ENCODE results near the gene PDGFC. TPM values are rescaled to one million over a fixed set of nuclear protein-coding genes. Genes with fewer than 3 reads are reported as not detected.

The PDGFC gene
- total and polyA plus RNA-seq, 2 experiments from 2014 or later: 35.5 to 63.3 TPM

DNA sequence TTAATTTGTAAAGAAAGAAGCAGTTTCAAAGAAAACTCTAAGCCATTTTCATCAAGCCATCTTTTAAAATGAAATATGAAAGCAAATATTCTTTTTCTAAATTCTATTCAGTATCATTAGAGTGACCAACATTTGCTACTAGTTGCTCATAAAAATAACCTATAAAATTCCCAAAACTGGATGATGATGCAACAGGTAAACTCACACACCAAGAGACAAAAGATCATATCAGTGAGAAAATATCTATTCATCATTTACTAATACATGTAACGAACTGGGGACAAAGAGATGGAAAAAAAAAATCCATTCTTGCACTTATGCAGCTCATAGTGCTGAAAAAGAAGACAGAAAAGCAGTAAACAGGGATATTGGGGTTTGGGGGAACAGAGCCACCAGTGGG, 48.1 kb downstream of the PDGFC start:
- Histone ChIP-seq H3K36me3 (replicated peaks; ENCODE audit: insufficient read depth, low read depth) (no peaks in the 10 kb centered on the region), H3K4me3 (no peak overlapping the region), H2AFZ (no peak overlapping the region), H3K4me1 (ENCODE audit: insufficient read depth) (no peaks in the 10 kb centered on the region), H3K79me2 (peaks cover 100% of the 10 kb centered on the region), H3K9me2 (replicated peaks; ENCODE audit: insufficient read depth) (no peaks in the 10 kb centered on the region), H3K4me2 (no peak overlapping the region), H3K27ac (no peak overlapping the region), H4K20me1 (ENCODE audit: insufficient read depth, poor library complexity, severe bottlenecking) (no peaks in the 10 kb centered on the region), H3K9me3 (ENCODE audit: low read depth) (no peaks in the 10 kb centered on the region), H3K27me3 (no peaks in the 10 kb centered on the region)
- no peak for DNase-seq (ENCODE audit: low spot score)
- TF ChIP-seq, protein P1, sequence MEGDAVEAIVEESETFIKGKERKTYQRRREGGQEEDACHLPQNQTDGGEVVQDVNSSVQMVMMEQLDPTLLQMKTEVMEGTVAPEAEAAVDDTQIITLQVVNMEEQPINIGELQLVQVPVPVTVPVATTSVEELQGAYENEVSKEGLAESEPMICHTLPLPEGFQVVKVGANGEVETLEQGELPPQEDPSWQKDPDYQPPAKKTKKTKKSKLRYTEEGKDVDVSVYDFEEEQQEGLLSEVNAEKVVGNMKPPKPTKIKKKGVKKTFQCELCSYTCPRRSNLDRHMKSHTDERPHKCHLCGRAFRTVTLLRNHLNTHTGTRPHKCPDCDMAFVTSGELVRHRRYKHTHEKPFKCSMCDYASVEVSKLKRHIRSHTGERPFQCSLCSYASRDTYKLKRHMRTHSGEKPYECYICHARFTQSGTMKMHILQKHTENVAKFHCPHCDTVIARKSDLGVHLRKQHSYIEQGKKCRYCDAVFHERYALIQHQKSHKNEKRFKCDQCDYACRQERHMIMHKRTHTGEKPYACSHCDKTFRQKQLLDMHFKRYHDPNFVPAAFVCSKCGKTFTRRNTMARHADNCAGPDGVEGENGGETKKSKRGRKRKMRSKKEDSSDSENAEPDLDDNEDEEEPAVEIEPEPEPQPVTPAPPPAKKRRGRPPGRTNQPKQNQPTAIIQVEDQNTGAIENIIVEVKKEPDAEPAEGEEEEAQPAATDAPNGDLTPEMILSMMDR (IDR thresholded peaks at IDR 0.05; ENCODE audit: poor library complexity): no peak
- TF ChIP-seq EZH2 (IDR thresholded peaks at IDR 0.05; ENCODE audit: borderline replicate concordance) (no peak), EZH2phosphoT487 (IDR thresholded peaks at IDR 0.05; ENCODE audit: low read depth, severe bottlenecking, unreplicated experiment) (no peak)
- WGBS (ENCODE audit: low lambda C conversion rate, missing lambda C conversion rate): 86% methylated on average over 1 of the region's 1 CpG

DNA sequence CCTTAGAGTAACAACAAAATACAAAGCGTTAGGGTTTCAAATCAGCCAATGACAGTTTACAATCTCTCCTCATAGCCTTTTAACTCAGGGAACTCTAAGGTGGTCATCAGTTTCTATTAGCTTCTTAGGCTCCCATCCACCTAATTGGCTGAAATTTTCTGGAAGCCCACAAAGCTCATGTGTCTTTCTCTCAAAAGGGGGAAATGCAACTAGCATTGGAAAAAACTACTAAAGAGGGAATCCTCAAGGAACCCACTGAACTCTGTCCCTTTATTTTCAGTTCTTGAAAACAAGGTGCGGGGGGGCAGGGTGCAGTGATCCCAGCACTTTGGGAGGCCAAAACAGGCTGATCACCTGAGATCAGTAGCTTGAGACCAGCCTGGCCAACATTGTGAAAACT, 56.4 kb downstream of the PDGFC start:
- DNase-seq (ENCODE audit: low spot score): no peak
- TF ChIP-seq, protein P1 (IDR thresholded peaks at IDR 0.05; ENCODE audit: poor library complexity): no peak
- TF ChIP-seq EZH2phosphoT487 (IDR thresholded peaks at IDR 0.05; ENCODE audit: low read depth, severe bottlenecking, unreplicated experiment): no peak
- no peak for TF ChIP-seq EZH2 (IDR thresholded peaks at IDR 0.05; ENCODE audit: borderline replicate concordance)
- 98% methylated on average over 2 of the region's 2 CpGs for WGBS (ENCODE audit: low lambda C conversion rate, missing lambda C conversion rate)
- H3K36me3 ChIP-seq (replicated peaks; ENCODE audit: insufficient read depth, low read depth): no peaks in the 10 kb centered on the region
- H2AFZ ChIP-seq: no peak overlapping the region
- H3K27me3 ChIP-seq: no peaks in the 10 kb centered on the region
- H3K4me1 ChIP-seq (ENCODE audit: insufficient read depth): no peaks in the 10 kb centered on the region
- H3K4me3 ChIP-seq: no peak overlapping the region
- no peaks in the 10 kb centered on the region for H3K9me2 ChIP-seq (replicated peaks; ENCODE audit: insufficient read depth)
- no peaks in the 10 kb centered on the region for H4K20me1 ChIP-seq (ENCODE audit: insufficient read depth, poor library complexity, severe bottlenecking)
- H3K9me3 ChIP-seq (ENCODE audit: low read depth): no peaks in the 10 kb centered on the region
- H3K27ac ChIP-seq: no peak overlapping the region
- no peak overlapping the region for H3K4me2 ChIP-seq
- peaks cover 99% of the 10 kb centered on the region for H3K79me2 ChIP-seq

DNA sequence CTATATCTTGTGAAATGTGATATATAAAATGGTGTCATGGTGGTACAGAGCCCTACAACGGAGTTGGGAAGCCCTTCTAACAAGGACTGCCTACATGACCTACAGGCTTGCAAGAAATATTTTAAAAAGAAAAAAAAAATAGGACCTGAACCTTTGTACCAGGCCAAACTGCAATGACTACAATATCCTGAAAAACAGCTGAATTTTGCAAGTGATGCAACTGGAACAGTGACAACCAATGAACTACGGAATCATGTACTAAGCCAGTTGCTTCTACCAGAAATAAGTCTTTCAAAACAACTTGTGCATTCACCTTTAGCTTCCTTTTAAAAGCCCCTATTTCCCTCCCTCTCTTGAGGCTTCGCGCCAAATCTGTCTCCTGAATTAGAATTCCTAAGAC, 58.4 kb downstream of the PDGFC start:
- no peak for DNase-seq (ENCODE audit: low spot score)
- Histone ChIP-seq H3K27me3 (no peaks in the 10 kb centered on the region), H3K4me1 (ENCODE audit: insufficient read depth) (no peaks in the 10 kb centered on the region), H3K27ac (no peak overlapping the region), H4K20me1 (ENCODE audit: insufficient read depth, poor library complexity, severe bottlenecking) (no peaks in the 10 kb centered on the region), H3K36me3 (replicated peaks; ENCODE audit: insufficient read depth, low read depth) (no peaks in the 10 kb centered on the region), H2AFZ (no peak overlapping the region), H3K4me3 (no peak overlapping the region), H3K9me3 (ENCODE audit: low read depth) (no peaks in the 10 kb centered on the region), H3K79me2 (peaks cover 97% of the 10 kb centered on the region), H3K4me2 (no peak overlapping the region), H3K9me2 (replicated peaks; ENCODE audit: insufficient read depth) (no peaks in the 10 kb centered on the region)
- WGBS (ENCODE audit: low lambda C conversion rate, missing lambda C conversion rate): 94% methylated on average over 4 of the region's 4 CpGs
- TF ChIP-seq EZH2phosphoT487 (IDR thresholded peaks at IDR 0.05; ENCODE audit: low read depth, severe bottlenecking, unreplicated experiment): no peak
- TF ChIP-seq EZH2 (IDR thresholded peaks at IDR 0.05; ENCODE audit: borderline replicate concordance): no peak
- TF ChIP-seq, protein P1 (IDR thresholded peaks at IDR 0.05; ENCODE audit: poor library complexity): no peak

DNA sequence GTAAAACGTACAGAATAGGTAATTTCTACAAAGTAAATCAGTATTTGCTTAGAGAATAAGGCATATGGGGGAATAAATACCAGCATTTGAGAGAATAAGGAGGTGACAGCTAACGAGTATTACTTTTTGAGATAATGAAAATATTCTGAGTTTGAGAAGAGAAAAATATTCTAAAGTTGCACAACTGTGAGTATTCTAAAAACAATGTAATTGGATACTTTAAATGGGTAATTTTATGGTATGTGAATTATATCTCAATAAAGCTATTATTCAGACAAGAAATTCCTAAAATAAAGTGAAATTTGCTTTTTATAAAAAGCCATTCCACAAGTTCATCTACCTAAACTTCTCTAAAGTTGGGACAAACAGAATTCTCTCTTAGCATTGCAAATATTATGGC, 62.6 kb downstream of the PDGFC start:
- H4K20me1 ChIP-seq (ENCODE audit: insufficient read depth, poor library complexity, severe bottlenecking): no peaks in the 10 kb centered on the region
- no peak overlapping the region for H3K27ac ChIP-seq
- TF ChIP-seq EZH2 (IDR thresholded peaks at IDR 0.05; ENCODE audit: borderline replicate concordance) (no peak), EZH2phosphoT487 (IDR thresholded peaks at IDR 0.05; ENCODE audit: low read depth, severe bottlenecking, unreplicated experiment) (no peak)
- H2AFZ ChIP-seq: no peak overlapping the region
- H3K9me2 ChIP-seq (replicated peaks; ENCODE audit: insufficient read depth): no peaks in the 10 kb centered on the region
- DNase-seq (ENCODE audit: low spot score): no peak
- no peak overlapping the region for H3K4me3 ChIP-seq
- no peaks in the 10 kb centered on the region for H3K27me3 ChIP-seq
- H3K9me3 ChIP-seq (ENCODE audit: low read depth): no peaks in the 10 kb centered on the region
- H3K79me2 ChIP-seq: peaks cover 95% of the 10 kb centered on the region
- WGBS (ENCODE audit: low lambda C conversion rate, missing lambda C conversion rate): 89% methylated on average over 2 of the region's 2 CpGs
- peaks cover 6% of the 10 kb centered on the region for H3K4me1 ChIP-seq (ENCODE audit: insufficient read depth)
- no peak overlapping the region for H3K4me2 ChIP-seq
- no peaks in the 10 kb centered on the region for H3K36me3 ChIP-seq (replicated peaks; ENCODE audit: insufficient read depth, low read depth)

Measured in hepatocyte (in vitro differentiated cells).